Loucy (cell line): Measurements from ENCODE around the gene SH3RF1.

ENCODE experiments used
- H2AFZ ChIP-seq: fragments of 200-600 bp; sonication (generic); 2 replicates; pipeline ENCODE4 v1.6.0; 2016; ENCODE audit warnings: antibody characterized with exemption, mild to moderate bottlenecking, low read length, moderate library complexity
- H3F3A ChIP-seq: fragments of 200-600 bp; 2 replicates; pipeline ENCODE4 v1.6.0; 2016; ENCODE audit warnings: antibody characterized with exemption, low read depth, mild to moderate bottlenecking
- H3K27me3 ChIP-seq: fragments of 200-600 bp; sonication (generic); 2 replicates; pipeline ENCODE4 v1.6.1; 2014; ENCODE audit warnings: low read length, mild to moderate bottlenecking; ENCODE audit not compliant: insufficient read depth, poor library complexity, severe bottlenecking
- H3K36me3 ChIP-seq: fragments of 200-600 bp; sonication (generic); 2 replicates; pipeline ENCODE4 v1.6.1; 2016; ENCODE audit warnings: low read length; ENCODE audit not compliant: insufficient read depth
- H3K4me1 ChIP-seq: fragments of 200-600 bp; sonication (generic); 2 replicates; pipeline ENCODE4 v1.5.1; 2014; ENCODE audit warnings: low read length, mild to moderate bottlenecking; ENCODE audit not compliant: insufficient read depth, poor library complexity, severe bottlenecking
- H3K4me2 ChIP-seq: fragments of 200-600 bp; sonication (generic); 2 replicates; pipeline ENCODE4 v1.6.0; 2014; ENCODE audit warnings: antibody characterized with exemption, low read length, low read depth, mild to moderate bottlenecking; ENCODE audit not compliant: poor library complexity, severe bottlenecking
- H3K4me3 ChIP-seq: fragments of 200-600 bp; sonication (generic); 2 replicates; pipeline ENCODE4 v1.5.1; 2014; ENCODE audit warnings: low read length, mild to moderate bottlenecking, mixed read lengths; ENCODE audit not compliant: poor library complexity, severe bottlenecking
- H3K79me2 ChIP-seq: fragments of 200-600 bp; sonication (generic); 2 replicates; pipeline ENCODE4 v1.6.1; 2014; ENCODE audit warnings: low read length; ENCODE audit not compliant: insufficient read depth
- H3K9ac ChIP-seq: fragments of 200-600 bp; sonication (generic); 2 replicates; pipeline ENCODE4 v1.6.0; 2014; ENCODE audit warnings: mild to moderate bottlenecking, low read depth, low read length, moderate library complexity; ENCODE audit not compliant: poor library complexity, severe bottlenecking
- H3K9me2 ChIP-seq: fragments of 200-600 bp; sonication (generic); replicated peaks from 2 replicates; pipeline ENCODE4 v1.6.1; 2016; ENCODE audit warnings: low read depth, low read length, mixed read lengths
- H3K9me3 ChIP-seq: fragments of 200-600 bp; sonication (generic); 2 replicates; pipeline ENCODE4 v1.6.1; 2014; ENCODE audit warnings: mild to moderate bottlenecking, antibody characterized with exemption, low read length, low read depth; ENCODE audit not compliant: insufficient read depth
- H4K20me1 ChIP-seq: fragments of 200-600 bp; sonication (generic); 2 replicates; pipeline ENCODE4 v1.6.0; 2014; ENCODE audit warnings: antibody characterized with exemption, low read length, mild to moderate bottlenecking; ENCODE audit not compliant: insufficient read depth, poor library complexity, severe bottlenecking
- CTCF ChIP-seq: fragments of 200-600 bp; sonication (generic); conservative IDR thresholded peaks from 2 replicates; pipeline ENCODE4 v1.5.1; 2014; ENCODE audit warnings: mild to moderate bottlenecking, antibody characterized with exemption, low read length
- EZH2phosphoT487 ChIP-seq: fragments of 200-600 bp; IDR thresholded peaks from 2 replicates; pipeline ENCODE4 v1.6.1; 2018; ENCODE audit warnings: antibody characterized with exemption, mild to moderate bottlenecking, moderate library complexity, borderline replicate concordance

The SH3RF1 gene

DNA sequence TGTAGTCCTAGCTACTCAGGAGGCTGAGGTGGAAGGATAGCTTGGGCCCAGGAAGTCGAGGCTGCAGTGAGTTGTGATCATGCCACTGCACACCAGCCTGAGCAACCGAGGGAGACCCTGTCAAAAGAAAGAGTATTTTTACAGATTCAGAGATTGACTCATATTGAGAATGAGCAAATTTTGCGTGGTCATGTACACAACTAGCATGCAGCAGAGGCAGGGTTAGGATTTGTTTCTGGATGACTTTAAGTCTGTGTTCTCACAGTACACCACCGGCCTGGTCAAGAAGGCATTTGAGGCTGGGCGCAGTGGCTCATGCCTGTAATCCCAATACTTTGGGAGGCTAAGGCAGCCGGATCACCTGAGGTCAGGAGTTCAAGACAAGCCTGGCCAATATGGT is 215.9 kb downstream of the SH3RF1 start:
- Histone ChIP-seq H3K79me2 (no peaks in the 10 kb centered on the region), H3K9ac (no peak overlapping the region), H4K20me1 (no peaks in the 10 kb centered on the region), H3K27me3 (no peaks in the 10 kb centered on the region), H3K9me2 (no peaks in the 10 kb centered on the region), H3K36me3 (no peaks in the 10 kb centered on the region), H3F3A (no peaks in the 10 kb centered on the region), H2AFZ (no peak overlapping the region), H3K4me3 (no peak overlapping the region), H3K4me1 (no peaks in the 10 kb centered on the region), H3K4me2 (no peak overlapping the region), H3K9me3 (no peaks in the 10 kb centered on the region)
- TF ChIP-seq CTCF, result no peak

DNA sequence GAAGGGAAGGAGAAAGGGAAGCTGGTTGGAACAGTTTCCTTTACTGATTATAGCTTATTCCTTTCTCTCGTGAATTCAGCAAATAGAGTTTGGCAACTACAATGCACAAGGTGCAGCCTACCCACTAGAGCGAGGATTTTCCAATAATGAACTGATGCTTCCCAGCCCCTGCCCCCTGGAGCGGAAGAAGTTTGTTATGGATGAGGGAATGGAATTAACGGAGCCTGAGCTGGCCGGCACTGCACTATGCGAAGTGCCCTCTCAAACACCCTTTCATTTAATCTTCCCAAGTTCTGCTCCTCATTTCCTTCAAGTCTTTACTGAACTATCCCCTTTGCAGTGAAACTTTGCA is 218.2 kb downstream of the SH3RF1 start:
- Histone ChIP-seq H3K79me2 (no peaks in the 10 kb centered on the region), H3K9ac (no peak overlapping the region), H3K27me3 (no peaks in the 10 kb centered on the region), H3K9me3 (no peaks in the 10 kb centered on the region), H3K4me2 (no peak overlapping the region), H3F3A (no peaks in the 10 kb centered on the region), H2AFZ (no peak overlapping the region), H3K36me3 (no peaks in the 10 kb centered on the region), H3K4me3 (no peak overlapping the region), H3K4me1 (no peaks in the 10 kb centered on the region), H4K20me1 (no peaks in the 10 kb centered on the region), H3K9me2 (no peaks in the 10 kb centered on the region)
- no peak for TF ChIP-seq EZH2phosphoT487
- no peak for TF ChIP-seq CTCF

GRCh38 chr4:169051761-169052593 is 218.8 kb downstream of the SH3RF1 start:
- TF ChIP-seq CTCF (no peak), EZH2phosphoT487 (no peak)
- Histone ChIP-seq H2AFZ (no peak overlapping the region), H3K9me3 (no peaks in the 10 kb centered on the region), H3K4me3 (no peak overlapping the region), H3K36me3 (no peaks in the 10 kb centered on the region), H3K9me2 (no peaks in the 10 kb centered on the region), H4K20me1 (no peaks in the 10 kb centered on the region), H3K79me2 (no peaks in the 10 kb centered on the region), H3K9ac (no peak overlapping the region), H3K27me3 (no peaks in the 10 kb centered on the region), H3K4me1 (no peaks in the 10 kb centered on the region), H3F3A (no peaks in the 10 kb centered on the region), H3K4me2 (no peak overlapping the region)
